ENCODE results near the gene CACNA2D2. TPM values are rescaled to one million over a fixed set of nuclear protein-coding genes. Genes with fewer than 3 reads are reported as not detected.

The CACNA2D2 gene
- 2.5 TPM for total RNA-seq

DNA sequence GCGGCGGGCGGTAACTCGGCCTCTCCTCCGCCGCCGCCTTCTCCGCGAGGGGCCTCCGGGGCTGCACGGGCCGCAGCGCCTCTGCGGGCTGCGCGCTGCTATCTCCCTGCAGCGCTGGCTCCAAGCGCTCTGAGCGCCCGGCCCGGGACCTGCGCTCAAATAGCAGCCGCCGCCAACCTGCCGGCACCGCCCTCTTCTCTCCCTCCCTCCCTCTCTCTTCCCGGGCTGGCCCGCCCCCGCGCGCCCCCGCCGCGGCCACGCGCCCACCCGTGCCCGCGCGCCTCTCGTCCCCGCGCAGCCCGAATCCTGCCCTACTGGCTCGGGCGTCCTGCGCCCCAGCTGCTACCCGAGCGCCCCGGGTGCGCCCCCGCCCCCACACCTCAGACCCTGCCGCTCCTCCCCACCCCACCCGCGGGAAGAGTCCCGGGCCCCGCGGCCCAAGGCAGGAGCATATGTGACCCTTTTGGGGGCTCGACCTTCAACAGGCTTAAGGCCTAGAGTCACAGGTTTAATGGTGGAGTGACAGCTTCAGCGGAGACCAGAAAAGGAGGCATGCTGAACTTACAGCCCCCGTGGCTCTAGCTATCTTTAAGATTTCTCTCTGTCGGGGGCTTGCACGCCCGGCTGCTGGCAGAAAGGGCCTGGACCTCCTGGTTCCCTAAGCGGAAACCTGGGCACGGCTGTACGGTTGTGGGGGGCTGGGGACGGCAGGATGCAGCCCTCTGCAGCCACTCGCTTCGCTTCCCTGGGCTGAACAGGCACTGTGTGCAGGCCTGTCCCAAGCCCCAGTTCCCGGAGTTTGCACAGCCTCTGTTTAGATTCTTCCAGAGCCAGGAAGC, at the start of gene CACNA2D2:
CACNA2D2 (minus strand) TSS at position 131 of the 839 bp plus-strand sequence. CDS start 211 bp downstream, outside the sequence.
- Histone ChIP-seq H3K4me3 (peak within 1 kb of the TSS; percentile 48 to 85), H3K27ac (peak within 1 kb of the TSS; percentile 72), H3K4me1 (peaks cover 12% of the 10 kb centered on the region), H3K9me3 (no peaks in the 10 kb centered on the region), H3K36me3 (no peaks in the 10 kb centered on the region), H3K27me3 (no peaks in the 10 kb centered on the region)
- intact Hi-C loops (cut with DNase I) = no loop called here
- TF ChIP-seq POLR2AphosphoS5 (IDR thresholded peaks at IDR 0.05; ENCODE audit: insufficient read depth in 1 of 2, low read depth in 1 of 2) (no peak), POLR2A (IDR thresholded peaks at IDR 0.05) (peak in 1 of 2 donors; percentile 21)
- TF ChIP-seq, protein P1, sequence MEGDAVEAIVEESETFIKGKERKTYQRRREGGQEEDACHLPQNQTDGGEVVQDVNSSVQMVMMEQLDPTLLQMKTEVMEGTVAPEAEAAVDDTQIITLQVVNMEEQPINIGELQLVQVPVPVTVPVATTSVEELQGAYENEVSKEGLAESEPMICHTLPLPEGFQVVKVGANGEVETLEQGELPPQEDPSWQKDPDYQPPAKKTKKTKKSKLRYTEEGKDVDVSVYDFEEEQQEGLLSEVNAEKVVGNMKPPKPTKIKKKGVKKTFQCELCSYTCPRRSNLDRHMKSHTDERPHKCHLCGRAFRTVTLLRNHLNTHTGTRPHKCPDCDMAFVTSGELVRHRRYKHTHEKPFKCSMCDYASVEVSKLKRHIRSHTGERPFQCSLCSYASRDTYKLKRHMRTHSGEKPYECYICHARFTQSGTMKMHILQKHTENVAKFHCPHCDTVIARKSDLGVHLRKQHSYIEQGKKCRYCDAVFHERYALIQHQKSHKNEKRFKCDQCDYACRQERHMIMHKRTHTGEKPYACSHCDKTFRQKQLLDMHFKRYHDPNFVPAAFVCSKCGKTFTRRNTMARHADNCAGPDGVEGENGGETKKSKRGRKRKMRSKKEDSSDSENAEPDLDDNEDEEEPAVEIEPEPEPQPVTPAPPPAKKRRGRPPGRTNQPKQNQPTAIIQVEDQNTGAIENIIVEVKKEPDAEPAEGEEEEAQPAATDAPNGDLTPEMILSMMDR (IDR thresholded peaks at IDR 0.05) = no peak
- no peak for DNase-seq (ENCODE audit: extremely low spot score in 2 of 2)

DNA sequence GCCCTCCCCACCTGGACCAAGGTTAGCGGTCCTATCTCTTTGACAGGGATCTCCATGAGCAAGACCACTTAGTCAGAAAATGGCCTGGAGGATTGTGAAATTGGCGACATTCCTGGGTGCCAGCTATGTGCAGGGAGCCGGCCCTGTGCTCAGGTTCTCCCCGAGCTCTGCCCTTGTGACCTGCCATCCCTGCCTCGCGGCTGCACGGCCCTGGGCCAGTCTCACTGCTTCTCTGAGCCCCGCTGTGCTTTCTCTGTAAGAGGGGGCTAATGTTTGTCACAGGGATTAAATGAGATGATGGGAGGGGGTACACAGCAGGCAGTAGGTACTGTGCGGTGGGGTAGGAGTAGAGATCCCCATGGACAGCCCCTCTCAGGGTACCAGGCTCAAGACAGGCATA, 49.2 kb upstream of the CACNA2D2 start:
- no peaks in the 10 kb centered on the region for H3K27me3 ChIP-seq
- no peaks in the 10 kb centered on the region for H3K36me3 ChIP-seq
- H3K4me1 ChIP-seq = no peaks in the 10 kb centered on the region
- H3K27ac ChIP-seq = no peak overlapping the region
- no peaks in the 10 kb centered on the region for H3K9me3 ChIP-seq
- intact Hi-C loops (cut with DNase I) = loop anchor here (5.0 kb wide), 1 partner anchor 115 kb away; no protein-coding TSS in a partner anchor
- H3K4me3 ChIP-seq = no peak overlapping the region
- TF ChIP-seq, protein P1 (IDR thresholded peaks at IDR 0.05) = no peak
- TF ChIP-seq POLR2AphosphoS5 (IDR thresholded peaks at IDR 0.05; ENCODE audit: insufficient read depth in 1 of 2, low read depth in 1 of 2) = no peak
- TF ChIP-seq POLR2A (IDR thresholded peaks at IDR 0.05) = no peak
- no peak for DNase-seq (ENCODE audit: extremely low spot score in 2 of 2)

DNA sequence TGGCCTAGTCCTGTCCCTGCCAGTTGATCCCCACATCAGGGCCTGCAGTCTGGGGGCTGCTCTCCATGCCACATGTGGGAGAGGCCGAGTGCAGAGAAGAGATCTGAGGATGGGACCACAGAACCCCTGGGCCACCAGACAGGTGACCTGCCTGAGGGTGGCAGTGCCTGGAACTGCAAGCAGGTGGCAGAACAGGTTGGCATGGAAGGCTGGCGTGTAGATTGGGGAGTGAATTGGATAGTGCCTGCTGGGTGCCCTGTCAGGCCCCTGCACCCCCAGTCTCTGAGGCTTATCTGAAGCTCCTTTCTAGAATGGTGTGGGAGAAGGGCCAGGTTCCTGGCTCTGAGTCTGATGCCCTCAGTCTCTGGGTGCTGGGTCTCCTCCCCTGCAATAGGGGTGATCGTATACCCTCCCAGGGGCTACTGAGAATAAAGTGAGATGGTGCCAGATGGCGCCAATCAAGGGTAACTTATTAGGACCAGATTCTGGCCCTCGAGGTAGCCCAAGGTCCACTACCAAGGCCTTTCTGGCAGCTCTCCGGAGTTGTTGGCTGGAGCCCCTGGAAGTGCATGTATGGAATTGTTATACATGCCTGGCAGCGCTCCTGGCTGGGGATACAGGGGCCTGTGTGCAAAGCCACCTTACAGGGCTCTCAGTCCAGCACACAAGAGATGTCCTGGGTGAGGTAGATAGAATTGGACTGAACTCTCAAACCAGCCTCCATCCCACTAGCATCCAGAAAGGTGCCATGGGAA, 48.4 kb upstream of the CACNA2D2 start:
- H3K9me3 ChIP-seq = no peaks in the 10 kb centered on the region
- no peak for DNase-seq (ENCODE audit: extremely low spot score in 2 of 2)
- H3K4me1 ChIP-seq = no peaks in the 10 kb centered on the region
- intact Hi-C loops (cut with DNase I) = loop anchor here (5.0 kb wide), 1 partner anchor 115 kb away; no protein-coding TSS in a partner anchor
- TF ChIP-seq POLR2AphosphoS5 (IDR thresholded peaks at IDR 0.05; ENCODE audit: insufficient read depth in 1 of 2, low read depth in 1 of 2) = no peak
- no peak for TF ChIP-seq POLR2A (IDR thresholded peaks at IDR 0.05)
- TF ChIP-seq, protein P1 (IDR thresholded peaks at IDR 0.05) = no peak
- no peak overlapping the region for H3K27ac ChIP-seq
- H3K4me3 ChIP-seq = no peak overlapping the region
- H3K27me3 ChIP-seq = no peaks in the 10 kb centered on the region
- no peaks in the 10 kb centered on the region for H3K36me3 ChIP-seq

DNA sequence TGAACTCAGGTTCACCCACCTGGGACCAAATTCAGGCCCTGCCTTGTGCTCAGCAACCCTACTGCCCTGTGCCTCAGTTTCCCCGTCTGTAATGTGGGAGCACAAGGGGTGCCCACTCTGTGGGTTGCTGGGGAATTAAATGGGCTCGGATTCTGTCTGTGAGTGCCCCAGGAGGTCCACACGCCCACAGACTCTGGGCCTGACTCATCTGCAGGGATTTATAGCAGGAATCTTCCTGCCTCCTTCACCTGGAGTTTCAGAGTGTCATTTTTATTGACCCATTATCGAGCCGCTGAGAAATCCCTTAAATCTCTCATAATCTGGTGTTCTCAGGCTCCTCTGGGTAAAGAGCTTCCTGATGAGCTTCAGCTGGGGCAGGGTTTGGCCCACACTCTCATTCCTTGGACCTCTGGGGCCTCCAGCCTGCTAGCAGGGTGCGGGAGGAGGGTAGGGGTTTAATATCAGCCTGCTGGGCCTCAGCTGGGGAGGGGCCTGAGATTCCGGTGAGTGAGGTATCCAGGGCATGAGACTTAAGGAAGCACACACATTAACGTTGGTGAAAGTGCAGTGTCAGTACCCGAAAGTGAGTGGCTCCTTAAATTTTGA, 47.7 kb upstream of the CACNA2D2 start:
- H3K4me3 ChIP-seq = no peak overlapping the region
- intact Hi-C loops (cut with DNase I) = loop anchor here (5.0 kb wide), 1 partner anchor 114 kb away; no protein-coding TSS in a partner anchor

More for the DNA sequence above, 47.7 kb upstream of the CACNA2D2 start:
- TF ChIP-seq, protein P1 (IDR thresholded peaks at IDR 0.05) = no peak
- TF ChIP-seq POLR2AphosphoS5 (IDR thresholded peaks at IDR 0.05; ENCODE audit: insufficient read depth in 1 of 2, low read depth in 1 of 2) (no peak), POLR2A (IDR thresholded peaks at IDR 0.05) (no peak)
- DNase-seq (ENCODE audit: extremely low spot score in 2 of 2) = no peak
- Histone ChIP-seq H3K4me1 (no peaks in the 10 kb centered on the region), H3K27ac (no peak overlapping the region), H3K27me3 (no peaks in the 10 kb centered on the region), H3K36me3 (no peaks in the 10 kb centered on the region), H3K9me3 (no peaks in the 10 kb centered on the region)
